Breast epithelium (tissue), 4 donors: ENCODE data around the gene ATXN1. TPM values are rescaled to one million over a fixed set of nuclear protein-coding genes. Genes with fewer than 3 reads are reported as not detected.
"Not testable (repeated sequence)": the region's sequence is repeated elsewhere in the genome, so short reads cannot be mapped to it uniquely, and the experiment has no call there.

Experiments
- DNase-seq, 2 donors: peaks; one replicate each; pipeline ENCODE4 v3.0.0-alpha.2; 2019; ENCODE audit warnings: low spot score in 2 of 2
- H3K27ac ChIP-seq, 2 donors: fragments of 200-600 bp; sonication (generic) in 1 of 2; one replicate each; pipeline ENCODE4 v1.5.1; 2016 to 2019; ENCODE audit warnings: mild to moderate bottlenecking in 1 of 2
- H3K27me3 ChIP-seq, 2 donors: fragments of 200-600 bp; sonication (generic) in 1 of 2; one replicate each; pipeline versions ENCODE4 v1.5.1 to v1.6.0; 2017 to 2019; ENCODE audit warnings: control low read depth in 1 of 2, mild to moderate bottlenecking in 1 of 2
- H3K36me3 ChIP-seq: fragments of 200-600 bp; one replicate; pipeline ENCODE4 v1.5.1; 2019
- H3K4me1 ChIP-seq, 2 donors: fragments of 200-600 bp; sonication (generic); one replicate each; pipeline ENCODE4 v1.5.1; 2016 to 2019; ENCODE audit warnings: control low read depth in 1 of 2
- H3K4me3 ChIP-seq, 3 donors: fragments of 200-600 bp; sonication (generic); 1 replicate in 2 of 3; 2 replicates in 1 of 3; pipeline ENCODE4 v1.5.1; 2016 to 2019; ENCODE audit warnings: mild to moderate bottlenecking in 3 of 3, moderate library complexity in 2 of 3
- H3K9me3 ChIP-seq, 2 donors: fragments of 200-600 bp; sonication (generic) in 1 of 2; one replicate each; pipeline ENCODE4 v1.5.1; 2016 to 2019; ENCODE audit warnings: control low read depth in 1 of 2
- POLR2A ChIP-seq: fragments of 450-650 bp; IDR thresholded peaks from one replicate; pipeline ENCODE4 v1.6.1; 2016; ENCODE audit warnings: antibody characterized with exemption, mild to moderate bottlenecking, moderate library complexity
- POLR2AphosphoS5 ChIP-seq, 3 donors: sonication (generic); formaldehyde crosslinking; IDR thresholded peaks; one replicate each; pipeline ENCODE4 v1.6.1; 2017; ENCODE audit warnings: antibody characterized with exemption in 3 of 3
- intact Hi-C: fragments of 100-400 bp; cut with DNase I; formaldehyde crosslinking; loops from one replicate; pipeline ENCODE4 v1.15.1; 2023; ENCODE audit warnings: low total_unique reads
- total RNA-seq, 3 donors: library from RNA; depleted of rRNA; stranded (reverse); fragments of >200 nt; gene quantifications; one replicate each; pipeline ENCODE4 v1.1.0, GENCODE V29; 2016
- TF ChIP-seq, protein P1 (sequence below), 3 donors: fragments of 450-650 bp; IDR thresholded peaks; one replicate each; pipeline ENCODE4 v1.5.1; 2016 to 2017; ENCODE audit warnings: antibody characterized with exemption in 3 of 3, mild to moderate bottlenecking in 3 of 3, moderate library complexity in 3 of 3

The ATXN1 gene
- total RNA-seq, 3 donors from 2014 or later = 26.7 to 63.2 (median 37.4) TPM

GRCh38 chr6:16394632-16395031 is 366.6 kb downstream of the ATXN1 start:
- H3K27me3 ChIP-seq = no peaks in the 10 kb centered on the region
- no peak overlapping the region for H3K4me3 ChIP-seq
- TF ChIP-seq POLR2AphosphoS5 (IDR thresholded peaks at IDR 0.05) (no peak), POLR2A (no peak)
- TF ChIP-seq, protein P1, sequence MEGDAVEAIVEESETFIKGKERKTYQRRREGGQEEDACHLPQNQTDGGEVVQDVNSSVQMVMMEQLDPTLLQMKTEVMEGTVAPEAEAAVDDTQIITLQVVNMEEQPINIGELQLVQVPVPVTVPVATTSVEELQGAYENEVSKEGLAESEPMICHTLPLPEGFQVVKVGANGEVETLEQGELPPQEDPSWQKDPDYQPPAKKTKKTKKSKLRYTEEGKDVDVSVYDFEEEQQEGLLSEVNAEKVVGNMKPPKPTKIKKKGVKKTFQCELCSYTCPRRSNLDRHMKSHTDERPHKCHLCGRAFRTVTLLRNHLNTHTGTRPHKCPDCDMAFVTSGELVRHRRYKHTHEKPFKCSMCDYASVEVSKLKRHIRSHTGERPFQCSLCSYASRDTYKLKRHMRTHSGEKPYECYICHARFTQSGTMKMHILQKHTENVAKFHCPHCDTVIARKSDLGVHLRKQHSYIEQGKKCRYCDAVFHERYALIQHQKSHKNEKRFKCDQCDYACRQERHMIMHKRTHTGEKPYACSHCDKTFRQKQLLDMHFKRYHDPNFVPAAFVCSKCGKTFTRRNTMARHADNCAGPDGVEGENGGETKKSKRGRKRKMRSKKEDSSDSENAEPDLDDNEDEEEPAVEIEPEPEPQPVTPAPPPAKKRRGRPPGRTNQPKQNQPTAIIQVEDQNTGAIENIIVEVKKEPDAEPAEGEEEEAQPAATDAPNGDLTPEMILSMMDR (IDR thresholded peaks at IDR 0.05) = no peak
- no peak for DNase-seq
- H3K9me3 ChIP-seq = no peaks in the 10 kb centered on the region
- no peaks in the 10 kb centered on the region for H3K4me1 ChIP-seq
- H3K36me3 ChIP-seq = no peaks in the 10 kb centered on the region
- no peak overlapping the region for H3K27ac ChIP-seq
- intact Hi-C loops = no loop called here

GRCh38 chr6:16393326-16393725 is 367.9 kb downstream of the ATXN1 start:
- no peak overlapping the region for H3K4me3 ChIP-seq
- no peaks in the 10 kb centered on the region for H3K27me3 ChIP-seq
- H3K27ac ChIP-seq = no peak overlapping the region
- no peaks in the 10 kb centered on the region for H3K36me3 ChIP-seq
- DNase-seq = no peak
- TF ChIP-seq POLR2A = no peak
- TF ChIP-seq, protein P1 (IDR thresholded peaks at IDR 0.05) = no peak
- TF ChIP-seq POLR2AphosphoS5 (IDR thresholded peaks at IDR 0.05) = no peak
- no peaks in the 10 kb centered on the region for H3K9me3 ChIP-seq
- intact Hi-C loops = no loop called here
- H3K4me1 ChIP-seq = no peaks in the 10 kb centered on the region

- Histone ChIP-seq H3K27ac (no peak overlapping the region), H3K4me1 (no peaks in the 10 kb centered on the region), H3K36me3 (no peaks in the 10 kb centered on the region), H3K4me3 (no peak overlapping the region), H3K9me3 (no peaks in the 10 kb centered on the region), H3K27me3 (no peaks in the 10 kb centered on the region)
- intact Hi-C loops = no loop called here
- TF ChIP-seq, protein P1 (IDR thresholded peaks at IDR 0.05) = no peak
- no peak for TF ChIP-seq POLR2A
- TF ChIP-seq POLR2AphosphoS5 (IDR thresholded peaks at IDR 0.05) = no peak
- no peak for DNase-seq
Measured at GRCh38 chr6:16392010-16392409, 369.2 kb downstream of the ATXN1 start.

- intact Hi-C loops = no loop called here
- no peak for DNase-seq
- Histone ChIP-seq H3K27me3 (no peaks in the 10 kb centered on the region), H3K4me1 (no peaks in the 10 kb centered on the region), H3K27ac (no peak overlapping the region), H3K36me3 (no peaks in the 10 kb centered on the region), H3K4me3 (no peak overlapping the region), H3K9me3 (no peaks in the 10 kb centered on the region)
- TF ChIP-seq POLR2AphosphoS5 (IDR thresholded peaks at IDR 0.05) (no peak), POLR2A (no peak)
- TF ChIP-seq, protein P1 (IDR thresholded peaks at IDR 0.05) = no peak
Measured at GRCh38 chr6:16391451-16391912, 369.8 kb downstream of the ATXN1 start.

DNA sequence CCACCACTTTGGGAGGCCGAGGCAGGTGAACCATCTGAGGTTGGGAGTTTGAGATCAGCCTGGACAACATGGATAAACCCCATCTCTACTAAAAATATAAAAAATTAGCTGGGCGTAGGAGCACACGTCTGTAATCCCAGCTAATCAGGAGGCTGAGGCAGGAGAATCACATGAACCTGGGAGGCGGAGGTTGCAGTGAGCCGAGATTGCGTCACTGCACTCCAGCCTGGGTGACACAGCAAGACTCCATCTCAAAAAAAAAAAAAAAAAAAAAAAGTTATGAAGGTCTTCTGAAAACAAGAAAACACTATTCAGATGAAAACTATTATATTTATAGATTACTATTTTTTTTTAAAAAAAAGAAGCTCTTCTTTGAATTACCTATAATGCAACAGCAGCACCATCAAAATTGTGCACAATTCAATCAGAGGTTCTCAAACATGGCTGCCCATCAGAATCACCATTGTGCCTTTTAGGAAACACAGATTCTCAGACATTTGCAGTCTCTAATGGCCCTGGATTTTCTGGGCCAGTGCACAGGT is 370.3 kb downstream of the ATXN1 start:
- DNase-seq, intact Hi-C loops, H3K4me1 ChIP-seq, H3K36me3 ChIP-seq, H3K27me3 ChIP-seq, H3K9me3 ChIP-seq, H3K4me3 ChIP-seq, H3K27ac ChIP-seq: not testable (repeated sequence)

- Histone ChIP-seq H3K36me3 (no peaks in the 10 kb centered on the region), H3K27ac (no peak overlapping the region), H3K27me3 (no peaks in the 10 kb centered on the region), H3K9me3 (no peaks in the 10 kb centered on the region), H3K4me3 (no peak overlapping the region), H3K4me1 (no peaks in the 10 kb centered on the region)
- no peak for DNase-seq
- intact Hi-C loops = no loop called here
- TF ChIP-seq POLR2A = no peak
- TF ChIP-seq, protein P1 (IDR thresholded peaks at IDR 0.05) = no peak
- no peak for TF ChIP-seq POLR2AphosphoS5 (IDR thresholded peaks at IDR 0.05)
Measured at GRCh38 chr6:16389642-16390041, 371.6 kb downstream of the ATXN1 start.
